Measurements from ENCODE around the gene UTS2B.

The UTS2B gene

GRCh38 chr3:191320316-191320715, 10.0 kb downstream of the UTS2B start:
- Mint-ChIP-seq H3K27me3 (no peaks in the 10 kb centered on the region), H3K4me3 (no peak overlapping the region)
- DNase-seq = no peak

GRCh38 chr3:191316876-191317603, 13.3 kb downstream of the UTS2B start:
- no peaks in the 10 kb centered on the region for H3K36me3 Mint-ChIP-seq (ENCODE audit: low read depth)

More at GRCh38 chr3:191320316-191320715, 10.0 kb downstream of the UTS2B start:
- Mint-ChIP-seq H3K36me3 (ENCODE audit: low read depth) (no peaks in the 10 kb centered on the region), H3K9me3 (no peaks in the 10 kb centered on the region), H3K27ac (no peak overlapping the region), H3K4me1 (ENCODE audit: low read depth) (no peaks in the 10 kb centered on the region)

GRCh38 chr3:191314109-191314728, 16.1 kb downstream of the UTS2B start:
- DNase-seq = no peak
- Mint-ChIP-seq H3K27me3 (no peaks in the 10 kb centered on the region), H3K36me3 (ENCODE audit: low read depth) (no peaks in the 10 kb centered on the region), H3K4me1 (ENCODE audit: low read depth) (no peaks in the 10 kb centered on the region), H3K9me3 (peaks cover 3% of the 10 kb centered on the region), H3K4me3 (no peak overlapping the region), H3K27ac (no peak overlapping the region)

More at GRCh38 chr3:191316876-191317603, 13.3 kb downstream of the UTS2B start:
- DNase-seq = no peak
- Mint-ChIP-seq H3K4me3 (no peak overlapping the region), H3K4me1 (ENCODE audit: low read depth) (no peaks in the 10 kb centered on the region), H3K27ac (no peak overlapping the region), H3K27me3 (no peaks in the 10 kb centered on the region), H3K9me3 (no peaks in the 10 kb centered on the region)

DNA sequence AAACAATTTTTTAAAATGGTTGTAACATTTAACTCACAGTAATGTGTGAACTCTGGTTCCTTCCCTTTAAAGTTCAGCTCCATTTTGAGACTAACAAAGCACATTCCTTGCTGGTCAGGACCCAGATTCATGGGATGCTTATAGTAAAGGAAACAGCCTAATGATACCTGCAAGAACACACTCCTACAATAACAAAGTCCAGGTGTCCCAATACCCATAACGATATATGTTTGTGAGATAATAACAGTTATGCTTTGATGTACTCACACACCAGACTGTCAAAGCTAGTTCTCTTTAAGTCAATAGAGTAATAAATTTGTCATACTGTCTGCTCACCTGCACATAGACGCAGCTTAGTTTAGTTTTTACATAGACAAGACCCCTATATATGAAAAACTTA, 17.0 kb downstream of the UTS2B start:
- H3K36me3 Mint-ChIP-seq (ENCODE audit: low read depth) = no peaks in the 10 kb centered on the region
- H3K27ac Mint-ChIP-seq = no peak overlapping the region
- no peaks in the 10 kb centered on the region for H3K27me3 Mint-ChIP-seq
- no peak overlapping the region for H3K4me3 Mint-ChIP-seq
- no peaks in the 10 kb centered on the region for H3K4me1 Mint-ChIP-seq (ENCODE audit: low read depth)
- H3K9me3 Mint-ChIP-seq = peaks cover 3% of the 10 kb centered on the region
- no peak for DNase-seq

GRCh38 chr3:191307341-191307740, 23.0 kb downstream of the UTS2B start:
- no peaks in the 10 kb centered on the region for H3K27me3 Mint-ChIP-seq
- H3K4me3 Mint-ChIP-seq = no peak overlapping the region
- no peaks in the 10 kb centered on the region for H3K4me1 Mint-ChIP-seq (ENCODE audit: low read depth)
- no peak overlapping the region for H3K27ac Mint-ChIP-seq
- no peak for DNase-seq
- H3K9me3 Mint-ChIP-seq = peaks cover 3% of the 10 kb centered on the region
- no peaks in the 10 kb centered on the region for H3K36me3 Mint-ChIP-seq (ENCODE audit: low read depth)

DNA sequence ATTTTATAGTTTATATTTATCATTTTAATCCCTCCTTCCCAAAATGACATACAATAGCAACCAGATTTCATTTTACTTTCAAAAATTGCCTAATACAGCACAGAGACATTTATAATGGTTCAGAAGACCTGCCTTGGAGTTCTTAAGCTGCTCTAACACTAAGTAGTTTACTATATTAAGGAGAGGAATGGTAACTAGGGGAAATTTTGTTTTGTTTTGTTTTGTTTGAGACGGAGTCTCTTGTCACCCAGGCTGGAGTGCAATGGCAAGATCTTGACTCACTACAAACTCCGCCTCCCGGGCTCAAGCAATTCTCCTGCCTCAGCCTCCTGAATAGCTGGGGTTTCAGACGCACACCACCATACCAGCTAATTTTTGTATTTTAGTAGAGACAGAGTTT, 23.9 kb downstream of the UTS2B start:
- DNase-seq = no peak
- H3K4me3 Mint-ChIP-seq = no peak overlapping the region
- H3K9me3 Mint-ChIP-seq = peaks cover 3% of the 10 kb centered on the region
- no peaks in the 10 kb centered on the region for H3K4me1 Mint-ChIP-seq (ENCODE audit: low read depth)
- no peak overlapping the region for H3K27ac Mint-ChIP-seq
- H3K27me3 Mint-ChIP-seq = no peaks in the 10 kb centered on the region
- H3K36me3 Mint-ChIP-seq (ENCODE audit: low read depth) = no peaks in the 10 kb centered on the region

- H3K4me1 Mint-ChIP-seq (ENCODE audit: low read depth) = no peaks in the 10 kb centered on the region
- no peaks in the 10 kb centered on the region for H3K9me3 Mint-ChIP-seq
- H3K27me3 Mint-ChIP-seq = no peaks in the 10 kb centered on the region
- no peak overlapping the region for H3K4me3 Mint-ChIP-seq
- no peak for DNase-seq
- H3K36me3 Mint-ChIP-seq (ENCODE audit: low read depth) = no peaks in the 10 kb centered on the region
- H3K27ac Mint-ChIP-seq = no peak overlapping the region
These were observed 26.7 kb downstream of the UTS2B start for GRCh38 chr3:191303596-191303995.

DNA sequence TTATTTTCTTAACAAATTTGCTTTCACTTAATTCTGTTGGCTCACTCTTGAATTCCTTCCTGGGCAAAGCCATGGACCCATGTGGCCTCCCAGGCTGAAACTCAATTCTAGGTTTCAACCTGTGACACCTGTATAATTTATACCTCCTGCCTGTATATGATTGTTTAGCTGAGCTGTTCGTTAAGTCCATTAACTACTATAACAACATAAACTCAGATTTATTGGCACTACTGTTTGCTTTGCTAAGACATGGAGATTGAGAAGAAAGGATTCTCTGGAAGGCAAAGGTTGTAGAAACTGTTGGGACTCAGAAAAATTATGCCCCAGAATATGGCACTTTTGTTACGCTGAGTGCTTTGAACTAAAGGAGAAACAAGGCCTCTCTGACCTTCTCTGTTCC, 27.9 kb downstream of the UTS2B start:
- Mint-ChIP-seq H3K36me3 (ENCODE audit: low read depth) (no peaks in the 10 kb centered on the region), H3K27me3 (no peaks in the 10 kb centered on the region), H3K27ac (no peak overlapping the region), H3K4me1 (ENCODE audit: low read depth) (no peaks in the 10 kb centered on the region), H3K9me3 (no peaks in the 10 kb centered on the region), H3K4me3 (no peak overlapping the region)
- no peak for DNase-seq

- Mint-ChIP-seq H3K36me3 (ENCODE audit: low read depth) (no peaks in the 10 kb centered on the region), H3K4me1 (ENCODE audit: low read depth) (no peaks in the 10 kb centered on the region), H3K4me3 (no peak overlapping the region), H3K9me3 (no peaks in the 10 kb centered on the region), H3K27ac (no peak overlapping the region), H3K27me3 (no peaks in the 10 kb centered on the region)
- DNase-seq = no peak
These were observed 28.4 kb downstream of the UTS2B start for GRCh38 chr3:191301782-191302411.

DNA sequence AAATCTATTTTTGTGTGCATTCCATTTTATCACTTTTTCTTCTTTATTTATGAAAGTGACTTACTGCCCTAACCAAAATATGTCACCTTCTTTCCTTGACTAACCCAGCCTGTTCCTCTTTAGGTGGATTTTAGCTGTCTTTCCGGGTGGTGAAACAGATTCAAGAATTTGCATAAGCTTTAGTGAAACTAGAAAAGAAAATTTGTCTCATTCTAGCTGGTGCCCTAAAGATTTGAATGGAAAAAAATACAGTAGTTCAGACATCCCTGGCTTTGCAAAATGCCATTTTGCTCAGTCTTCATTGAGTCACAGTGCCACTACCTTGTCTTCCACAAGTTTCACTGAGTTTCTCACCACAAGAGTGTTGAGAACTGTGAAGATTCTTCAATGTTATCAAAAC, 29.3 kb downstream of the UTS2B start:
- no peaks in the 10 kb centered on the region for H3K9me3 Mint-ChIP-seq
- no peak overlapping the region for H3K27ac Mint-ChIP-seq
- H3K36me3 Mint-ChIP-seq (ENCODE audit: low read depth) = no peaks in the 10 kb centered on the region

GRCh38 chr3:191300422-191300821, 29.9 kb downstream of the UTS2B start:
- H3K9me3 Mint-ChIP-seq = no peaks in the 10 kb centered on the region
- H3K4me1 Mint-ChIP-seq (ENCODE audit: low read depth) = no peaks in the 10 kb centered on the region
- H3K36me3 Mint-ChIP-seq (ENCODE audit: low read depth) = no peaks in the 10 kb centered on the region
- H3K4me3 Mint-ChIP-seq = no peak overlapping the region
- no peak overlapping the region for H3K27ac Mint-ChIP-seq
- no peak for DNase-seq
- H3K27me3 Mint-ChIP-seq = no peaks in the 10 kb centered on the region

More for the DNA sequence above, 29.3 kb downstream of the UTS2B start:
- Mint-ChIP-seq H3K4me1 (ENCODE audit: low read depth) (no peaks in the 10 kb centered on the region), H3K4me3 (no peak overlapping the region), H3K27me3 (no peaks in the 10 kb centered on the region)
- no peak for DNase-seq

DNA sequence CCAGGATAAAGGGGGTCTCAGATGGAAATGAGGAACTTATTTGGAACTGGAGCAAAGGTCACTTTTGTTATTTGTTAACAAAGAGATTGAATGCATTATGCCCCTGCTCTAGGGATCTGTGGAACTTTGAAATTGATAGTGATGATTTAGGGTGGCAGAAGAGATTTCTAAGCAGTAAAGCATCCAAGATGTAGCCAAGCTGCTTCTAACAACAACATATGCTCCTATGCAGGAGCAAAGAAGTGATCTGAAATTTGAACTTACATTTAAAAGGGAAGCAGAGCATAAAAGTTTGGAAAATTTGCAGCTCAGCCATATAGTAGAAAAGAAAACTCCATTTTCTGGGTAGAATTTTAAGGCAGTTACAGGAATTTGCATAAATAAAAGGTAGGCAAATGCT, 31.5 kb downstream of the UTS2B start:
- Mint-ChIP-seq H3K4me1 (ENCODE audit: low read depth) (no peaks in the 10 kb centered on the region), H3K27ac (no peak overlapping the region), H3K27me3 (no peaks in the 10 kb centered on the region), H3K36me3 (ENCODE audit: low read depth) (no peaks in the 10 kb centered on the region), H3K4me3 (no peak overlapping the region), H3K9me3 (peaks cover 2% of the 10 kb centered on the region)
- DNase-seq = no peak

- DNase-seq = no peak
- Mint-ChIP-seq H3K4me3 (no peak overlapping the region), H3K4me1 (ENCODE audit: low read depth) (no peaks in the 10 kb centered on the region), H3K36me3 (ENCODE audit: low read depth) (no peaks in the 10 kb centered on the region), H3K27ac (no peak overlapping the region), H3K27me3 (no peaks in the 10 kb centered on the region), H3K9me3 (peaks cover 2% of the 10 kb centered on the region)
These were observed 34.2 kb downstream of the UTS2B start for GRCh38 chr3:191296041-191296541.

GRCh38 chr3:191294291-191294690, 36.0 kb downstream of the UTS2B start:
- no peak for DNase-seq
- Mint-ChIP-seq H3K9me3 (peaks cover 2% of the 10 kb centered on the region), H3K36me3 (ENCODE audit: low read depth) (no peaks in the 10 kb centered on the region), H3K4me1 (ENCODE audit: low read depth) (peaks cover 9% of the 10 kb centered on the region), H3K4me3 (no peak overlapping the region), H3K27ac (no peak overlapping the region), H3K27me3 (no peaks in the 10 kb centered on the region)

Measured in activated T-cell treated with anti-CD3 and anti-CD28 coated beads, Interleukin-2, amount 50 U/mL, for 24 hours (primary cell).